Choroid plexus epithelial cell (primary cell): ENCODE measurements around the gene CAMSAP2.
"Not testable (repeated sequence)": the region's sequence is repeated elsewhere in the genome, so short reads cannot be mapped to it uniquely, and the experiment has no call there.

ENCODE experiments used
- DNase-seq: peaks from one replicate; pipeline ENCODE4 v3.0.0-alpha.2; 2010; ENCODE audit warnings: low read depth
- H3K4me3 ChIP-seq: 2 replicates; pipeline ENCODE4 v1.5.1; 2011; ENCODE audit warnings: low read depth, mild to moderate bottlenecking, control low read depth, low read length, moderate library complexity
- CTCF ChIP-seq: conservative IDR thresholded peaks from 2 replicates; pipeline ENCODE4 v1.5.1; 2011; ENCODE audit warnings: low read depth, mild to moderate bottlenecking, control low read depth, inconsistent platforms, low read length, moderate library complexity

Gene CAMSAP2

GRCh38 chr1:200811704-200812103, 73.0 kb downstream of the CAMSAP2 start:
- TF ChIP-seq CTCF: no peak
- H3K4me3 ChIP-seq: no peak overlapping the region
- DNase-seq: no peak

- H3K4me3 ChIP-seq, DNase-seq: not testable (repeated sequence)
Measured at GRCh38 chr1:200816624-200817224, 78.0 kb downstream of the CAMSAP2 start.

- no peak overlapping the region for H3K4me3 ChIP-seq
- TF ChIP-seq CTCF: no peak
- no peak for DNase-seq
Measured at GRCh38 chr1:200818248-200818647, 79.6 kb downstream of the CAMSAP2 start.

GRCh38 chr1:200819726-200820125, 81.0 kb downstream of the CAMSAP2 start:
- H3K4me3 ChIP-seq: no peak overlapping the region
- DNase-seq: no peak
- no peak for TF ChIP-seq CTCF

- no peak overlapping the region for H3K4me3 ChIP-seq
- DNase-seq: no peak
- no peak for TF ChIP-seq CTCF
Measured at GRCh38 chr1:200831091-200831490, 92.4 kb downstream of the CAMSAP2 start.

- DNase-seq: no peak
- H3K4me3 ChIP-seq: no peak overlapping the region
- TF ChIP-seq CTCF: no peak
Measured at GRCh38 chr1:200834383-200834782, 95.7 kb downstream of the CAMSAP2 start.

- DNase-seq: no peak
- H3K4me3 ChIP-seq: no peak overlapping the region
- no peak for TF ChIP-seq CTCF
Measured at GRCh38 chr1:200836213-200836612, 97.5 kb downstream of the CAMSAP2 start.
